HG03196 (cell line): Measurements from ENCODE around the gene EPG5.
"Not testable (repeated sequence)": the region's sequence is repeated elsewhere in the genome, so short reads cannot be mapped to it uniquely, and the experiment has no call there.

Experiments
- ATAC-seq: cut with Tn5 transposase; IDR thresholded peaks from one replicate; pipeline ENCODE4 v1.9.1; 2021; ENCODE audit not compliant: unreplicated experiment

Gene EPG5

GRCh38 chr18:45967007-45967706, at the start of gene EPG5:
Gene EPG5 (minus strand): TSS chr18:45967329. CDS start chr18:45967239, 90 bp downstream.
- ATAC-seq = peak; percentile 95

- ATAC-seq = peak; percentile 48
Observed at GRCh38 chr18:46013484-46014189, 46.5 kb upstream of the EPG5 start.

- no peak for ATAC-seq
Observed at GRCh38 chr18:46010676-46011075, 43.5 kb upstream of the EPG5 start.

GRCh38 chr18:46010050-46010449, 42.9 kb upstream of the EPG5 start:
- no peak for ATAC-seq

DNA sequence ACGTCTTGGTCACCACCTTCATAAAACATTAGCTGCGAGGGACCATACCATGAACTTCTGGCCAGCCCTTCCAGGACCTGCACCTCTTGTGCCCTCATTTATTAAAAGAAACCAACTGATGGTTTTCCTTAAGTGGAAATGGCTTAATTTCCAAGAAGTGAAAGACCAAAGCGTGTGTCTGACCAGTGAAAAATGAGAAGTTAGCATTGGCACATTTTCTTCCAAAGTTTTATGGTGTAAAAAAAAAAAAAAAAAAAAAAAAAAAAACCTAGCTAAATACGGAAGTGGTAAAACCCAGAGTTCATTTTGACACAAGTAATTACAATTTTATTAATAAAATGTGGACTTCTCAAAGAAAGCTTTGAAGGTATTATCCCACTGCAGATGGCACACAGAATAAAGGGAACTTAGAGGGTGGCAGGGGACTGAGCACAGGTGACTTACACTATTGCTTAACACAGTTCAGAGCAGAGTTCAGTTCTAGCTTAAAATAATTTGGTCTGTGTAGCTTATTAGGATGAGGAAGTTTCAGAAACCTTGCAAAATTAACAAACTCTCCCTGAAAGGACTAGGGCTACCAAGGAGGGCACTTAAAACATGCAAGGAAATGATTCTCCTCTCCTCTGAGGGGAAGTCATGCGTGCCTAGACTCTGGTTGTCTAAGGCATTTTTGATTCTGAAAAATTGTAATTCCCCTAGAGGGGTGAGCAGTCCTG, 42.2 kb upstream of the EPG5 start:
- no peak for ATAC-seq

DNA sequence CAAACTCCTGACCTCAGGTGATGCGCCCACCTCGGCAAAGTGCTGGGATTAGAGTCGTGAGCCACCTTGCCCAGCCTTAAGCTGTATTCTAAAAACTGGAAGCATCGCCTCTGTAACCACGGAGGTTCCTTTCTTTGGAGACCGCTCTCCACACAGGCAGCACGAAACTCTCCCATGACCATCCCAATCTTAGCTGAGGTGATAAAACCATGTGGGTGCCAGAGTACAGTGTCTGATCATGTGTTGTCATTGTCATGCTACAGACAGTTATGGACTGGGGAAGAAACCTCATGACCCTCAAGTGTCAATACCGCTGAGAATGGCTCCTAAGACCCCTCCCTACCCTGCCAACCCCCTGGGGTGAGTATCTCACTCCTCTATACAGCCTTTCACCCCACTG, 41.4 kb upstream of the EPG5 start:
- no peak for ATAC-seq

DNA sequence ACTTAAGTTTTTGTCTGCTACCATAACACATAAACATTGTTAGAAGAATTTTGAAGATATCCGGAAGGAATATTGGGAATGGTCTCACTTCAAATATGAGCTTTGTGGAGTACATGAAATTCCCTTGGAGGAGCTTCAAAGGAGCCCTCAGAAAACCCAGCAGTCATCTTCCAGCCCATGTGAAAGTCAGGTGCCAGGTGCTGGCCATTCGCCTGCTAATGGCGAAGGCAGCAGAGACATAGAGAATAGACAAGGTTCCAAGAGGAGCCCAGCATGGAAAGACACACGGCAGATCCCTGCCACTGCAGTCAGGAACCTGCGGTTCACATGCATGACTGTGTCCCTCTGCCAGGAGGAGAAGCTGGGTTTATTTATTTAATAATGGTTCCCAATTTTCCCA, 40.0 kb upstream of the EPG5 start:
- ATAC-seq = no peak

- ATAC-seq = no peak
Observed at GRCh38 chr18:46002934-46003333, 35.8 kb upstream of the EPG5 start.

- no peak for ATAC-seq
Observed at GRCh38 chr18:46001892-46002291, 34.8 kb upstream of the EPG5 start.

GRCh38 chr18:46001074-46001473, 33.9 kb upstream of the EPG5 start:
- no peak for ATAC-seq

- no peak for ATAC-seq
Observed at GRCh38 chr18:45999536-45999935, 32.4 kb upstream of the EPG5 start.

DNA sequence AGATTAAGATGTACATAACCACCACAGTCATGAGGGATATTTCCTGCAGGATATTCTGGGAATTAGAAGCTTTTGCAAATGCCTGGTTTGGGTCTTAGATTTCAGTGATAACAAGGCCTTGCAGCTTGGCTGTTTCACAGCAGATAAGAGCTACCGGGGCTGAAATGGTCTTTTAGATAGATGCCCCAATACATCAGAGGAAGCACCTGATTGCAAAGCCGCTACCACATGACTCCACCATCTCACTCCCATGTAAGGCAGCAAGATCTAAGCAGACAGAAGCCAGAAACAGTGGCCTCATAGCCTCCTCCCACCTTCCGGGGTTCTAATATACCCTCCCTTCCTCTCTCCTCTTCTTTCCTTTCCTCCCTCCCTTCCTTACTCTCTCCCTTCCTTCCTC, 31.1 kb upstream of the EPG5 start:
- no peak for ATAC-seq

- no peak for ATAC-seq
Observed at GRCh38 chr18:45997700-45998151, 30.6 kb upstream of the EPG5 start.

DNA sequence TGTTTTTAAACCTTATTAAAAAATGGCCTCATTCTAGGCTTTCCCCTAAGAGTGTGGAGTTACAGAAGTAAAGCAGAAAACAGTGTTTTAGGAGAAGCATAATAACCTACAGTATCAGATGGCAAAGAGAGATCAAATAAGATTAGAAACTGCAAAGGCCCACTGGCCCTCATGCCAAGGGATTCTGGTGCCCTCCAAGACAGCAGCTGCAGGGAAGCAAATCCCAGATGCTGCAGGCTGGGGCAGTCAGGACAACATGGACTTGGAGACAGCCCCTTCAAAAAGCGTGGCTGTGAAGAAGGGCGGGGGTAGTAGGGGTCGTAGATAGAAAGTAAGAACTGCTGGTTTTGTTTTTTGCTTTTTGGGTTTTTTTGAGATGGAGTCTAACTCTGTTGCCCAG, 28.3 kb upstream of the EPG5 start:
- no peak for ATAC-seq

- ATAC-seq = no peak
Observed at GRCh38 chr18:45993438-45993837, 26.3 kb upstream of the EPG5 start.

DNA sequence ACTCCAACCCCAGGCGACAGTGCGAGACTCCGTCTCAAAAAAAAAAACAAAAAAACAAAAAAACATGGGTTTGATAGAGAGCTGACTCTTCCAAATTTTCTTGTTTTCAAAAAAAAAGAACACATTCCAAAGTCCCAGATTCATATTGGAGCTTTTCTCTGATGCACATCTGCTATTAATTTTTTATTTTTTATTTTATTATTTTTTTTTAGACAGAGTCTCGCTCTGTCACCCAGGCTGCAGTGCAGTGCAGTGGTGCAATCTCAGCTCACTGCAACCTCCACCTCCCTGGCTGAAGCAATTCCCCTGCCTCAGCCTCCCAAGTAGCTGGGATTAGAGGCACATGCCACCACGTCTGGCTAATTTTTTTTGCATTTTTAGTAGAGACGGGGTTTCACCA, 25.4 kb upstream of the EPG5 start:
- ATAC-seq = not testable (repeated sequence)

DNA sequence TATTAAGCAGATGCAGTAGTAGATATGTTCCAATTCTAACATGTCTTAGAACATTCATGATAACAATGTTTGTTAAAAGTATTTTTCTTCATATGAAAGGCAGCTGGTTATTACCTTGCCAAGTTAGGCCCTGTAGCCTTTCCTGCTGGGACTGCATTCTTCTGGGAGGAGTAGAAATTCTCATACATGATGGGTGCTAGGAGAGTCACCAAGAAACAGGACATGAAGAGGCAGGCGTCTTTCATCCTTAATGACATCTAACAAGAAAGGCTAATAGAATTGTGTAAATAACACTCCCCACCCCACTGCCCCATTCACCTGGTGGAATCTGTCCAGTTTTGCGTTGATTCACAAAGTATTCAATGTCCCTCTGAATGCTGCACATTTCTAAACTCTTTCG, 24.7 kb upstream of the EPG5 start:
- ATAC-seq = no peak

- no peak for ATAC-seq
Observed at GRCh38 chr18:45984546-45985235, 17.6 kb upstream of the EPG5 start.

GRCh38 chr18:45981821-45982220, 14.7 kb upstream of the EPG5 start:
- no peak for ATAC-seq

GRCh38 chr18:45980229-45980628, 13.1 kb upstream of the EPG5 start:
- ATAC-seq = no peak

- no peak for ATAC-seq
Observed at GRCh38 chr18:45978084-45978483, 11.0 kb upstream of the EPG5 start.
